Neuronal stem cell (in vitro differentiated cells): ENCODE data around the gene SYNDIG1.

Experiments
- DNase-seq: peaks from one replicate; pipeline ENCODE4 v3.0.0-alpha.2; 2013; ENCODE audit warnings: low spot score
- H2AFZ ChIP-seq: one replicate; pipeline ENCODE4 v1.6.1; 2013; ENCODE audit warnings: mild to moderate bottlenecking, low read length, inconsistent platforms
- H2AK5ac ChIP-seq: 2 replicates; pipeline ENCODE4 v1.6.1; 2013; ENCODE audit warnings: low read depth, mild to moderate bottlenecking, inconsistent platforms, low read length, moderate library complexity, mixed read lengths
- H2BK120ac ChIP-seq: 2 replicates; pipeline ENCODE4 v1.6.1; 2013; ENCODE audit warnings: low read depth, mild to moderate bottlenecking, inconsistent platforms, low read length, moderate library complexity, mixed read lengths
- H2BK12ac ChIP-seq: one replicate; pipeline ENCODE4 v1.6.1; 2013; ENCODE audit warnings: low read length, inconsistent platforms
- H2BK15ac ChIP-seq: 2 replicates; pipeline ENCODE4 v1.6.1; 2013; ENCODE audit warnings: mild to moderate bottlenecking, low read length, inconsistent platforms, mixed read lengths
- H2BK5ac ChIP-seq: one replicate; pipeline ENCODE4 v1.6.1; 2013; ENCODE audit warnings: inconsistent platforms, mild to moderate bottlenecking, low read length, moderate library complexity
- H3K14ac ChIP-seq: one replicate; pipeline ENCODE4 v1.6.1; 2013; ENCODE audit warnings: low read length, inconsistent platforms
- H3K18ac ChIP-seq: 2 replicates; pipeline ENCODE4 v1.6.1; 2013; ENCODE audit warnings: low read length, inconsistent platforms
- H3K23ac ChIP-seq: 2 replicates; pipeline ENCODE4 v1.6.1; 2013; ENCODE audit warnings: low read depth, mild to moderate bottlenecking, mixed read lengths, low read length, inconsistent platforms; ENCODE audit not compliant: poor library complexity
- H3K27ac ChIP-seq: replicated peaks from 3 replicates; pipeline ENCODE4 v1.5.1; 2013; ENCODE audit warnings: low read length, inconsistent platforms
- H3K27me3 ChIP-seq, 3 experiments: 2 replicates each; pipeline ENCODE4 v1.6.1; 2013; ENCODE audit warnings: low read length in 3 of 3, mild to moderate bottlenecking in 2 of 3, inconsistent platforms in 1 of 3, low read depth in 1 of 3, mixed read lengths in 1 of 3, moderate library complexity in 1 of 3; ENCODE audit not compliant: control insufficient read depth in 3 of 3, insufficient read depth in 3 of 3
- H3K36me3 ChIP-seq, 2 donors: replicated peaks in 1 of 2; 2 replicates each; pipeline ENCODE4 v1.6.1; 2013; ENCODE audit warnings: low read length in 2 of 2; ENCODE audit not compliant: control insufficient read depth in 2 of 2, insufficient read depth in 2 of 2
- H3K4ac ChIP-seq: 2 replicates; pipeline ENCODE4 v1.6.1; 2013; ENCODE audit warnings: inconsistent platforms, mild to moderate bottlenecking, low read length, moderate library complexity
- H3K4me1 ChIP-seq, 2 donors: 1 replicate in 1 of 2; 2 replicates in 1 of 2; pipeline ENCODE4 v1.6.1; 2013; ENCODE audit warnings: low read length in 2 of 2, low read depth in 1 of 2; ENCODE audit not compliant: control insufficient read depth in 2 of 2, insufficient read depth in 1 of 2
- H3K4me2 ChIP-seq: one replicate; pipeline ENCODE4 v1.6.1; 2013; ENCODE audit warnings: mild to moderate bottlenecking, low read length, inconsistent platforms; ENCODE audit not compliant: insufficient read depth, poor library complexity, severe bottlenecking
- H3K4me3 ChIP-seq, 2 donors: 2 replicates each; pipeline ENCODE4 v1.5.1; 2013; ENCODE audit warnings: low read length in 2 of 2, mild to moderate bottlenecking in 2 of 2, inconsistent platforms in 1 of 2, moderate library complexity in 1 of 2
- H3K79me1 ChIP-seq: one replicate; pipeline ENCODE4 v1.6.1; 2013; ENCODE audit warnings: low read depth, mild to moderate bottlenecking, inconsistent platforms, low read length, moderate library complexity
- H3K9ac ChIP-seq: one replicate; pipeline ENCODE4 v1.6.1; 2013; ENCODE audit warnings: mild to moderate bottlenecking, low read depth, low read length, inconsistent platforms; ENCODE audit not compliant: poor library complexity
- H3K9me3 ChIP-seq, 2 donors: replicated peaks in 1 of 2; 2 replicates each; pipeline versions ENCODE3 to v1.6.1; 2013; ENCODE audit warnings: low read length in 2 of 2, mild to moderate bottlenecking in 2 of 2, inconsistent platforms in 1 of 2, low read depth in 1 of 2, mixed read lengths in 1 of 2, moderate library complexity in 1 of 2; ENCODE audit not compliant: control insufficient read depth in 2 of 2, insufficient read depth in 1 of 2
- H4K8ac ChIP-seq: one replicate; pipeline ENCODE4 v1.6.1; 2013; ENCODE audit warnings: low read depth, mild to moderate bottlenecking, inconsistent platforms, low read length, moderate library complexity
- H4K91ac ChIP-seq: one replicate; pipeline ENCODE4 v1.6.1; 2013; ENCODE audit warnings: low read length, low read depth, mild to moderate bottlenecking, inconsistent platforms; ENCODE audit not compliant: poor library complexity
- WGBS, 2 donors: extraction: QIAGEN DNeasy Blood & Tissue Kit; methylation state at CpG; one replicate each; pipeline ENCODE4 v1.1.7; 2013; ENCODE audit warnings: missing lambda C conversion rate in 2 of 2, mixed read lengths in 1 of 2; ENCODE audit not compliant: insufficient read length in 2 of 2, insufficient replicate concordance in 1 of 2; ENCODE audit errors: extremely low coverage in 2 of 2; 5-methylcytosine and 5-hydroxymethylcytosine counted together

SYNDIG1 gene

GRCh38 chr20:24677626-24678315 is 208.3 kb downstream of the SYNDIG1 start:
- WGBS, 2 donors = no CpG with 5 or more reads among the region's 9 CpGs
- Histone ChIP-seq H3K4me1 (peaks cover 0 to 2% of the 10 kb centered on the region in 2 donors), H3K4ac (no peak overlapping the region), H3K9me3 (no peaks in the 10 kb centered on the region), H2AK5ac (no peak overlapping the region), H3K23ac (no peak overlapping the region), H2AFZ (no peak overlapping the region), H4K8ac (no peak overlapping the region), H3K9ac (no peak overlapping the region), H2BK15ac (no peak overlapping the region), H3K4me2 (no peak overlapping the region), H3K18ac (no peak overlapping the region), H3K36me3 (no peaks in the 10 kb centered on the region), H2BK120ac (no peak overlapping the region), H4K91ac (no peak overlapping the region), H3K27ac (no peak overlapping the region), H3K14ac (no peak overlapping the region), H3K27me3 (no peaks in the 10 kb centered on the region), H3K79me1 (no peaks in the 10 kb centered on the region), H3K4me3 (no peak overlapping the region), H2BK12ac (no peak overlapping the region), H2BK5ac (no peak overlapping the region)
- DNase-seq = no peak

- H3K18ac ChIP-seq = no peak overlapping the region
- H2BK5ac ChIP-seq = no peak overlapping the region
- no peak overlapping the region for H3K14ac ChIP-seq
- no peak overlapping the region for H4K8ac ChIP-seq
- no peaks in the 10 kb centered on the region for H3K27me3 ChIP-seq
- peaks cover 0 to 2% of the 10 kb centered on the region in 2 donors for H3K4me1 ChIP-seq
- H2BK12ac ChIP-seq = no peak overlapping the region
- H4K91ac ChIP-seq = no peak overlapping the region
- no peak overlapping the region for H2BK15ac ChIP-seq
- H3K4ac ChIP-seq = no peak overlapping the region
- no peak overlapping the region for H2BK120ac ChIP-seq
- H3K23ac ChIP-seq = no peak overlapping the region
- no CpG with 5 or more reads among the region's 15 CpGs for WGBS, 2 donors
- no peaks in the 10 kb centered on the region for H3K9me3 ChIP-seq
- H3K4me3 ChIP-seq = no peak overlapping the region
- no peak for DNase-seq
- no peaks in the 10 kb centered on the region for H3K79me1 ChIP-seq
- no peak overlapping the region for H2AFZ ChIP-seq
- H3K9ac ChIP-seq = no peak overlapping the region
- H3K4me2 ChIP-seq = no peak overlapping the region
- H3K27ac ChIP-seq = no peak overlapping the region
- H3K36me3 ChIP-seq = no peaks in the 10 kb centered on the region
- no peak overlapping the region for H2AK5ac ChIP-seq
Measured at GRCh38 chr20:24678351-24679106, 209.1 kb downstream of the SYNDIG1 start.

- no peak for DNase-seq
- no peak overlapping the region for H3K4me2 ChIP-seq
- no CpG with 5 or more reads among the region's 9 CpGs for WGBS, 2 donors
- no peak overlapping the region for H3K4ac ChIP-seq
- H3K4me3 ChIP-seq = no peak overlapping the region
- no peak overlapping the region for H3K27ac ChIP-seq
- H2BK12ac ChIP-seq = no peak overlapping the region
- H2BK15ac ChIP-seq = no peak overlapping the region
- H2AFZ ChIP-seq = no peak overlapping the region
- peaks cover 0 to 2% of the 10 kb centered on the region in 2 donors for H3K4me1 ChIP-seq
- no peaks in the 10 kb centered on the region for H3K79me1 ChIP-seq
- no peak overlapping the region for H4K8ac ChIP-seq
- no peak overlapping the region for H3K9ac ChIP-seq
- H2BK120ac ChIP-seq = no peak overlapping the region
- no peak overlapping the region for H3K14ac ChIP-seq
- H4K91ac ChIP-seq = no peak overlapping the region
- no peak overlapping the region for H2AK5ac ChIP-seq
- H3K36me3 ChIP-seq = no peaks in the 10 kb centered on the region
- no peak overlapping the region for H3K18ac ChIP-seq
- no peak overlapping the region for H2BK5ac ChIP-seq
- H3K27me3 ChIP-seq = no peaks in the 10 kb centered on the region
- no peaks in the 10 kb centered on the region for H3K9me3 ChIP-seq
- H3K23ac ChIP-seq = no peak overlapping the region
Measured at GRCh38 chr20:24679448-24680047, 210.1 kb downstream of the SYNDIG1 start.
